Measurements from ENCODE around the gene ROR1.
"Not testable (repeated sequence)": the region's sequence is repeated elsewhere in the genome, so short reads cannot be mapped to it uniquely, and the experiment has no call there.

Gene ROR1

GRCh38 chr1:63759778-63760177, 14.0 kb upstream of the ROR1 start:
- DNase-seq: no peak

DNA sequence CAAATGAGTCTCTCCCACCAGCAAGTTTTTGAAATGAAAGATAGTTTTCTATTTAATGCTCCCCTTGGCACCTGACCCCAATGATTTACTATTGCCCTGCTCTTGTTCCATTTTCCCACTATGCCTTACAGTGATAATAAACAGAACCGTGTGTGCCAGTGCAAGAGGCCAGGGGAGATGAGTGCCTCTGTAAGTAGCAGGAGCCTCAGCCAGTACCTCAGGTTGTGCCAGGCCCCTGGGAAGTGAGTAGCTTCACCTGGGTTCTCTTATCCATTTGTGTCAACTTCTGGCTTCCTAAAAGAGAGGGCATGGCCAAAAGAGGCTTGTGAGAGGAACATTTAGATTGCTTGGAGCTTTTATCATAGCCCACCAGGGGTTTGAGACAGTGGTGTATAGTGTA, 3.4 kb upstream of the ROR1 start:
- no peak for DNase-seq

DNA sequence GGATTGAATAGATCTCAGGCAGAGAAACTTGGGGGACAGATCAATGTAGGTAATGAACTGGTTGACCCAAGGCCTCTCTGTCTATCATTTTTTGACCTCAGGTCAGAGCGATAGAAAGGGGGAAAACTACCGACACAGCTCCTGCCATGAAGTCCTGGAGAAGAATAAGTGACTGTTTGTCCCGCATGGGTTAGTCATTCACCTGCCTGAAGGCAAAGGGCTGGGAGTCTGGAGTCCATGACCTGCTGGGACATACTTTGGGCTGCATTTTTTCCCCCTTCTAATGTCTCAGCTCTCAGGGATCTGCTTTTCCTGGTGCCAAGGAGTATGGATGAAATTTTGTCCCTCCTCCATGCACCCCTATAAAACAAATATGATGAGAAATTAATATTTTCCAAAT, 1.6 kb upstream of the ROR1 start:
- DNase-seq: no peak

DNA sequence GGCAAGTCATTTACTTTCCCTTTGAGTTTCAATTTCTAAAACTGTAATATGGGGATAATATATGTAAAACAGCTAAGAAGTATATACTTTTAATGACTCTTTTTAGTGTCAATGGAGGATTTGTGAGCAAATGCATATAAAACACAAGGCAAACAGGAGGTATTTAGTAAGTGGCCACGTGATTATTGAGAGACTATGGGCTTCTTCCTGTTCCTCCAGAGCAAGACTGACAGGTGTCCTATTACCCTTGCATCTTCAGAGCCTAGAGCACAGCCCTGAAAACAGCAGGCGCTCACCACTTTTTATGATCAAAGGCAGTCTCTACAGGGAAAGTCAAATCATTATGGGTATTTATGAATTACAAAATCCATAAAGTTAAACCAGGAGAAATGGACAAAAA, 941 bp upstream of the ROR1 start:
- DNase-seq: no peak

DNA sequence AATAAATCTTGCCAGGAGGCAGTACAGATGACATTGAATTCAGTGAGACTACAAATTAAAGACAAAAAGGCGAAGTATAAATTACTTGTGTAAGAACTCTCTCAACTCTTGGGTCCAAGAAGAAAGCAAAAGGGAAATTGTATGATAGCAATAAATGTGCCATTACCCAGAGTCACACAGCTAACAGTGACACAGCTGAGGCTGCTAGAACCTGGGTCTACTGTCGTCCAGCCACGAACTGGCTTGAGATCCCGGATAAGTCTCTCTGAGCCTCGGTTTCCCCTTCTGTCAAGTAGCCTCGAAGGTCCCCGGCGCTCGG, 362 bp upstream of the ROR1 start:
- no peak for DNase-seq

DNA sequence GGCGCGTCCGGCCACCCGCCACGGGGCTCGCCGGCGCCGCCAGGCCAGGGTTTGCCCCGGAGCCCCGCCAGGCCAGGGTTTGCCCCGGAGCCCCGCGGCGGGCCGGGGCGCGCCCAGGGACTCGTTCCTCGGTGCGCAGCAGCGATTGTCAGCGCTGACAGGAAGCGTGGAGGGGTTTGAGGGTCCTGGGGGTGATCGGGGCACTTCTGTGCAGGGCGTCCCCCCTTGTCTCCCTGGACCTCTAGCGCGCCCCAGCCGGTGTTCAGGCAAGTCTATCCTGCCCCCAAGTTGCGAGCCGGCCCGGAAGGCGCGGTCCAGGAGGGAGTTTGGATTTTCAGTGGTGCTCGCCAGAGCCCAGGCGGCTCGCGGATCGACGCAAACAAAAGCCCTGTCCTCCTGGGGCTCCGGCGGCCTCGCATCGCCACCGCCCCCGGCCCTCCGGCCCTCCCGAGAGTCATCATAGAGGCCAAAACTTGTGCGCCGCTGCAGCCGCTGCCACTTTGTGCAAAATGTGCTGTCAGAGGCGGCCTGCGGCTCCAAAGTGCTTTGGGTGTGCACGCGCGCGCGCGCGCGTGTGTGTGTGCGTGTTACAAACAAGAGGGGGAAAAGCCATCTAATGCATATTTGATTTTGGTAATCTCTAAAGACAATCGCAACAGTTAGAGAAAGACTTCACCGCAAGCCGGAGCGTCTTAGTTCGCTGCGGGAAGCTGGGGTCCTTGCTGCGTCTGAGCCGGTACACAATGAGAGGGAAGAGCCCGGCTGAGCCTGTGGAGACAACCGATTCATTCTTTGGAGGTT, 1.0 kb downstream of the ROR1 start:
- DNase-seq: peak in 1 of 5 donors; percentile 4

DNA sequence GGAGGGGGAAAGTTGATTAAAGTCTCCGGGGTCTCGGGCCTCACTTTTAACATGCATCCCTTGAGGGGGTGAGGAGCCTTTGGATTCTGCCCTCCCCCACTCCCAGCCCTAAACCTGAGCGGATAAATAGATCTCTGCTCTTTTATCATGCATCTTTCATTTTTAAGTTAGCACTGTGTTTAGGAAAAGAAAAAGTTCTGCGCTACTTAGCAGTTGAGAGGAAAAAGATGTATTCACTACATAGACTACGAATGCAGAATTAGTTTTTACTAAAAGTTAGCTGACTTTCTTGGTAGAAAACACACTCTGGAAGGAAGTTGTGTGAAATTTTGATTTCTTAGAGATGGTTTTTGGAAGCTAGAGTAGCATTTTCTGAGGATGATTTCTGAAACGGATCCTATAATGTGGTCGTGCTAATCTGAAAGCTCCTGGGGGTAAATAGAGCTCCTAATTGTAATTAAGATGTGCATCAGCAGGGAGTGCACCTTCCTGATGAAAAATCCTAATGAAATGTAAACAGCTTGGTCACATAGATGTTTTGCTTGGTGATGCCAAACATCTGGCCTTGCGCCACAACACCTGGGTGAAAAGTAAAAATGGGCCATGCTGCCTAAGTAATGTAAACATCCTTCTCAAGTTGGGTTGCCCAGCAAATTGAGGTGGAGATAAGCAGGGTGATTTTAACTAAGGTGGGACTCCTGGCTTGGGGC, 1.8 kb downstream of the ROR1 start:
- no peak for DNase-seq

DNA sequence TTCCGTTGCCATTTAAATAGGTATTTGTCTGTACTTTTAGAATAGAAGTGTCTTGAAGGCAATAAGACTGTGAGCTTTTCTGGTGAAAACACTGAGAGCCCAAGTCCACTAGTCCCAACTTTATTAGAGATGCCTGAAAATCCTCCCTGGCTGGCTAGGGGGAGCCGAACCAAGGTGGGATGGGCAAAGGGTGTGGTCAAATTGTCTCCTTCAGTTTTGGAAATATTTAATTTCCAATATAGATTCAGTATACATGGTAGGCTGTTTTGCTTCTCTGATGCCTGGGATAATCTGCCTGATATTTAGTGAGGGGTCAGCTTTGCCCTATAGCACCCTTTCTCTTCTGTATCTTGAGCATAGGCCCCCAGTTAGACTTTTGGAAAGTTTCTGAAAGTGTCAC, 3.5 kb downstream of the ROR1 start:
- DNase-seq: no peak

GRCh38 chr1:63777965-63778880, 4.4 kb downstream of the ROR1 start:
- DNase-seq: no peak

DNA sequence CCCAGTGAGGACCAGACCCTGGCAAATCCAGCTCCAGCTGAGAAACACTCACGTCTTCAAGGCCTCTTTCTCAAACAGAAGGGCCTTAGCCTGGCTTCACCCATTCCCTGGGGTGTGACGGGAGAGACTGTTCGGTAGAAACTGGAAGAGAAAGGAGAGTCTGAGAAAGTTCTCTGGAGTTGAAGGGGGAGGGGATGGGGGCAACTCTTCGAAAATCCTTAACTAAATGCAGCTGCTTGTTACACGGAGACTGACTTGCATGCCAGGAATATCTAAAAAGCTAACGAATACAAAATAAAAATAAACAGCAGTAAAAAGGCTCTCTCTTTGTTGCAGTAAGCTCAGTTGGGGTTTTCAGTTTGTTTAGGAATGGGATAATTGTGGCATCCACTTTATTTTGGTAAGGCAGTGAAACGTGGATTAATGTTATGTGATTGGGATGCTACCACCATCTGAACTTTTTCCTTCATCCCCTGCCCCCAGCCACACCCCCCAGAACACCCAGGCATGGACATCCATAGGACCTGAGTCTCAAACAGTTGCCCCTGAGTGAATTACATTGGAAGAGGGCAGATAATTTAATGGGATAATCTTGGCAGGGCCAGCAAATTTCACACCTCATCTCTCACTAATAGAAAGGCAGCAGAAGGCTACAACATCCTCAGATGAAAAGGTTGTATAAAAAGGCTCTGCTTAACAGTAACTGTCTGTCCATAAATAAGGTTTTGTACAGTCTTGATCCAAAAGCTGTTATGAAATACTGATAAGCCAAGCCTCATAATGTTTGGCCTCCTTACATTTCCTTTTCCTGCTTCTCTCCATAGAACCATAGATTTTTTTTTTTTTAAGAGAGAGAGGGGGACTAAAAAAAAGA, 5.8 kb downstream of the ROR1 start:
- DNase-seq: no peak

- DNase-seq: no peak
These were observed 6.7 kb downstream of the ROR1 start for GRCh38 chr1:63780565-63780964.

- DNase-seq: no peak
These were observed 9.2 kb downstream of the ROR1 start for GRCh38 chr1:63782982-63783381.

GRCh38 chr1:63784083-63784482, 10.3 kb downstream of the ROR1 start:
- no peak for DNase-seq

GRCh38 chr1:63784489-63785390, 10.9 kb downstream of the ROR1 start:
- DNase-seq: no peak

- not testable (repeated sequence) for DNase-seq
These were observed 13.5 kb downstream of the ROR1 start for GRCh38 chr1:63787270-63787669.

- no peak for DNase-seq
These were observed 14.1 kb downstream of the ROR1 start for GRCh38 chr1:63787875-63788274.

DNA sequence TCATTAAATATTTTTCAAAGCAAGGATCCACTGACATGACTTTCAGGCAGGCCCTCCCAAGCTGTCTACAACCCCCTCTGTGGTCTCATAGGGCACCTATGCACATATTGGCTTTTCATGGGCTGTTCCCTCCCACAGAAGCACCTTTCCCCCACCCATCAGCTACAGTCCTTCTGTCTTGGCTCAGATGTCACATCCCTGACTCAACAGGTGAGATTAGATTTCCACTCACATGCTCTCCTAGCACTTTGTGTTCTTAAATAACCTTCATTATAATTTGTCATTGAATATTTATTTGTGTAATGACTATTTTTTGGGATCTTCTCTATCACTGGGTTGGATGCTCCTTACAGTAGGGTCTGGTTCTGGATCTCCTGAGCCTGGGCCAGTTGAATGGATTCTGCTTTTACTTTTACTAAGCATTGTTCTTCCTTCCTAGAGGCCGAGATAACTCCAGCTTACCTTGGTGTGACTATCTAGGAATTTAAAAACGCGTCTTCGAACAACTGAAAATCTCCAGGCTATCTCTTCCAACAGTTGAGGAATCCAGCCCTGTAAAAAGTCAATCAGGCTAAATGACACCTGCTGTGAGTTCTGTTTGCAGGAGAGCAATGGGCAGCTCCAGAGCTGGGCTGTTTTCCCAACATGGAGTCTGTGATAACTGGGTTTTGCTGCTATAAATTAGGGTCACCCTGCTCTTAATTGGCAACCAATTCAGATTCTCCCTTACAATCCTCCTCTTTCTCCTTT, 16.2 kb downstream of the ROR1 start:
- no peak for DNase-seq

- DNase-seq: no peak
These were observed 17.2 kb downstream of the ROR1 start for GRCh38 chr1:63790989-63791388.

- DNase-seq: no peak
These were observed 18.3 kb downstream of the ROR1 start for GRCh38 chr1:63792152-63792551.

- no peak for DNase-seq
These were observed 20.0 kb downstream of the ROR1 start for GRCh38 chr1:63793741-63794240.
